ENCODE data around the gene EMX1. TPM values are rescaled to one million over a fixed set of nuclear protein-coding genes. Genes with fewer than 3 reads are reported as not detected.

EMX1 gene
- total and polyA plus RNA-seq, 2 of the 13 experiments (the other 11 are each of a cell fraction or from before 2014, with no cell fraction given) = 0.62 to 4.9 TPM

DNA sequence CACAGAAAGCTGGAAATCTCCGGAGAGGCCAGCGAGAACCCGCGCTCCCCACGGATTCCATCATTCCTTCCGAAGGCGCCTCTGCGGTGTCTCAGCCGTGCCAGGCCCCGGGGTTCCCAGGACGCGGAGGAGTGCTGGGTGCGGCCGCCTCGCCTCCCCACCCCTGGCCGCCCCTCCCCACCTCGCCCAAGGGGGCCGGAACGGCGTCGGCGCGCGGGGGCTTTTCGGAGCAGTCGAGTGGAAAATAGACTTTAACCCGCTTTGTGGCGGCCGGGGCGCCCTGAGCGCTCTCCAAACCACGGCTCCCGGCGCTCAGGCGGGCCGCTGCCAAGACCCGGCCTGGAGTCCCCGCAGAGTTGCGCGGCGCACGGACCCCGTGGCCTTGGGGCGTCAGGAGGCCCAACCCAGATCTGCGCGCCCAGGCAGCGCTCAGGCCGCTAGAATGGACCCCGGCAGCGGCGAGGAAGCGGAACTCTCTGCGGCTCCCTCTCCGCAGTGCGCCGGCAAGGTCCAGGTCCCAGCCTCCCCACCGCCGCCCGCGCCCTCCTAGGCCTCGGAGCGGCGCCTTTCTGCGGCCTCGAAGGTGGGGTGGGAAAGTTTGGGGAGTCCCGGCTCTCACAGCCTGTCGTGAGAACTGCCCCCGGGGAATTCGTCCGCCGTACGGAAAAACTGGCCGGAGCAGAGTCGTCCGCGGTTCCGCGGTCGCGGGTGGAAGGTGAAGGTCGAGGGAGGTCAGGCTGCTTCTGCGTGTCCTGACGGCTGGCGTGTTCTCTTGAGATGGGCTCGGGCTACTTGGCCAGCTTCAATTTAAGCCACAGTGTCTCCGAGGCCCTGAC lies 1.2 kb upstream of the EMX1 start (continued):
- TF ChIP-seq, protein P1, sequence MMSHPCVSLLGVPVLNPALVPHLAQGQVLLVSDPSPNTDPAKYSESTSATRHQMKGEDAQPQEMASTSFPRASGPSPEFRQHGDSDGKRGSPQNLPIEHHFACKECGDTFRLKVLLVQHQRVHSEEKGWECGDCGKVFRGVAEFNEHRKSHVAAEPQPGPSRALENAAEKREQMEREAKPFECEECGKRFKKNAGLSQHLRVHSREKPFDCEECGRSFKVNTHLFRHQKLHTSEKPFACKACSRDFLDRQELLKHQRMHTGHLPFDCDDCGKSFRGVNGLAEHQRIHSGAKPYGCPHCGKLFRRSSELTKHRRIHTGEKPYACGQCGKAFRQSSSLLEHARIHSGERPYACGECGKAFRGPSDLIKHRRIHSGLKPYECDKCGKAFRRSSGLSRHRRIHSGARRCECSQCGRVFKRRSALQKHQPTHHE (CRISPR knock-in tag; IDR thresholded peaks at IDR 0.05; ENCODE audit: borderline replicate concordance) = no peak; the same call in 1 of the 2 replicates
- no peak for TF ChIP-seq ZNF484 (CRISPR knock-in tag; IDR thresholded peaks at IDR 0.05; ENCODE audit: borderline replicate concordance, low read depth)
- TF ChIP-seq ZNF143 (CRISPR knock-in tag; IDR thresholded peaks at IDR 0.05) = peak; percentile 30
- TF ChIP-seq TBX2 (CRISPR knock-in tag; IDR thresholded peaks at IDR 0.05; ENCODE audit: borderline replicate concordance) = peak; percentile 68; the same call in 1 of the 2 replicates
- TF ChIP-seq REL (CRISPR knock-in tag; conservative IDR thresholded peaks at IDR 0.05) = no peak
- no peak; the same call in 1 of the 2 replicates for TF ChIP-seq ELF4 (CRISPR knock-in tag; IDR thresholded peaks at IDR 0.05; ENCODE audit: borderline replicate concordance)
- TF ChIP-seq, protein P2, sequence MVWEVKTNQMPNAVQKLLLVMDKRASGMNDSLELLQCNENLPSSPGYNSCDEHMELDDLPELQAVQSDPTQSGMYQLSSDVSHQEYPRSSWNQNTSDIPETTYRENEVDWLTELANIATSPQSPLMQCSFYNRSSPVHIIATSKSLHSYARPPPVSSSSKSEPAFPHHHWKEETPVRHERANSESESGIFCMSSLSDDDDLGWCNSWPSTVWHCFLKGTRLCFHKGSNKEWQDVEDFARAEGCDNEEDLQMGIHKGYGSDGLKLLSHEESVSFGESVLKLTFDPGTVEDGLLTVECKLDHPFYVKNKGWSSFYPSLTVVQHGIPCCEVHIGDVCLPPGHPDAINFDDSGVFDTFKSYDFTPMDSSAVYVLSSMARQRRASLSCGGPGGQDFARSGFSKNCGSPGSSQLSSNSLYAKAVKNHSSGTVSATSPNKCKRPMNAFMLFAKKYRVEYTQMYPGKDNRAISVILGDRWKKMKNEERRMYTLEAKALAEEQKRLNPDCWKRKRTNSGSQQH (CRISPR knock-in tag; IDR thresholded peaks at IDR 0.05; ENCODE audit: low read depth) = 0 out of 2 replicates have a peak, but pooled peaks have one; percentile 74
- TF ChIP-seq NAIF1 (CRISPR knock-in tag; IDR thresholded peaks at IDR 0.05; ENCODE audit: borderline replicate concordance) = 0 out of 2 replicates have a peak, but pooled peaks have one; percentile 25
- peak; percentile 85 for TF ChIP-seq ZSCAN21 (CRISPR knock-in tag; IDR thresholded peaks at IDR 0.05; ENCODE audit: borderline replicate concordance)
- TF ChIP-seq ZNF703 (CRISPR knock-in tag; IDR thresholded peaks at IDR 0.05; ENCODE audit: borderline replicate concordance) = peak; percentile 29; the same call in 1 of the 2 replicates
- TF ChIP-seq ZNF432 (CRISPR knock-in tag; IDR thresholded peaks at IDR 0.05; ENCODE audit: borderline replicate concordance) = no peak
- TF ChIP-seq KLF11 (CRISPR knock-in tag; IDR thresholded peaks at IDR 0.05) = no peak
- TF ChIP-seq KAT2B (IDR thresholded peaks at IDR 0.05; ENCODE audit: borderline replicate concordance, low read depth, low read length) = no peak
- TF ChIP-seq ZNF737 (CRISPR knock-in tag; IDR thresholded peaks at IDR 0.05; ENCODE audit: borderline replicate concordance) = no peak
- TF ChIP-seq ZFP90 (CRISPR knock-in tag; IDR thresholded peaks at IDR 0.05; ENCODE audit: borderline replicate concordance) = no peak
- peak; percentile 59; the same call in 1 of the 3 replicates for TF ChIP-seq MXI1 (IDR thresholded peaks at IDR 0.05; ENCODE audit: borderline replicate concordance, low read depth, low read length)
- no peak for TF ChIP-seq LRRFIP1 (CRISPR knock-in tag; conservative IDR thresholded peaks at IDR 0.05)
- peak; percentile 59; the same call in 1 of the 2 replicates for TF ChIP-seq THAP11 (CRISPR knock-in tag; IDR thresholded peaks at IDR 0.05)
- TF ChIP-seq CBX5 (CRISPR knock-in tag; IDR thresholded peaks at IDR 0.05; ENCODE audit: borderline replicate concordance) = no peak
- TF ChIP-seq, protein P3, sequence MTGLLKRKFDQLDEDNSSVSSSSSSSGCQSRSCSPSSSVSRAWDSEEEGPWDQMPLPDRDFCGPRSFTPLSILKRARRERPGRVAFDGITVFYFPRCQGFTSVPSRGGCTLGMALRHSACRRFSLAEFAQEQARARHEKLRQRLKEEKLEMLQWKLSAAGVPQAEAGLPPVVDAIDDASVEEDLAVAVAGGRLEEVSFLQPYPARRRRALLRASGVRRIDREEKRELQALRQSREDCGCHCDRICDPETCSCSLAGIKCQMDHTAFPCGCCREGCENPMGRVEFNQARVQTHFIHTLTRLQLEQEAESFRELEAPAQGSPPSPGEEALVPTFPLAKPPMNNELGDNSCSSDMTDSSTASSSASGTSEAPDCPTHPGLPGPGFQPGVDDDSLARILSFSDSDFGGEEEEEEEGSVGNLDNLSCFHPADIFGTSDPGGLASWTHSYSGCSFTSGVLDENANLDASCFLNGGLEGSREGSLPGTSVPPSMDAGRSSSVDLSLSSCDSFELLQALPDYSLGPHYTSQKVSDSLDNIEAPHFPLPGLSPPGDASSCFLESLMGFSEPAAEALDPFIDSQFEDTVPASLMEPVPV (CRISPR knock-in tag; IDR thresholded peaks at IDR 0.05) = peak; percentile 95
- TF ChIP-seq ZNF383 (CRISPR knock-in tag; IDR thresholded peaks at IDR 0.05; ENCODE audit: borderline replicate concordance) = no peak
- TF ChIP-seq ELF1 (CRISPR knock-in tag; IDR thresholded peaks at IDR 0.05) = no peak

Measured in HepG2 (cell line).